Endothelial cell of umbilical vein (primary cell): ENCODE data around the gene DIABLO. TPM values are rescaled to one million over a fixed set of nuclear protein-coding genes. Genes with fewer than 3 reads are reported as not detected.

Experiments
- BruUV-seq: library from RNA; stranded (reverse); fragments of 400-500 nt; replicated peaks from 2 replicates; lab custom pipeline; 2021; lab: Mats Ljungman, UMichigan
- CTCF ChIA-PET: fragments of 300-600, 350-600 bp; sonication (Branson Sonifier 250); formaldehyde crosslinking; loops from one replicate; lab custom pipeline; 2021; ENCODE audit warnings: antibody characterized with exemption, inconsistent platforms; lab: Charles Lee
- POLR2A ChIA-PET: fragments of 300-600, 350-600 bp; sonication (Branson Sonifier 250); formaldehyde crosslinking; loops from one replicate; lab custom pipeline; 2021; ENCODE audit warnings: antibody characterized with exemption, inconsistent platforms; lab: Charles Lee
- DNase-seq: peaks from one replicate; pipeline ENCODE4 v3.0.0-alpha.2; 2011; ENCODE audit warnings: low read depth, low spot score
- FAIRE-seq: peaks from 2 replicates; lab custom pipeline; 2011; peaks lifted over from hg19 to GRCh38; lab: Jason Lieb, UNC
- H2AFZ ChIP-seq: 2 replicates; pipeline ENCODE4 v1.6.0; 2012; ENCODE audit warnings: low read depth, low read length, control low read depth, inconsistent platforms
- H3K27ac ChIP-seq: 2 replicates; pipeline ENCODE4 v1.5.1; 2011; ENCODE audit warnings: low read depth, mild to moderate bottlenecking, control low read depth, low read length, moderate library complexity; ENCODE audit not compliant: insufficient read depth
- H3K27me3 ChIP-seq, 2 experiments: 2 replicates each; pipeline versions ENCODE4 v1.6.0 to v1.6.1; 2011; ENCODE audit warnings: low read length in 2 of 2, mixed read lengths in 1 of 2; ENCODE audit not compliant: control insufficient read depth in 2 of 2, insufficient read depth in 2 of 2
- H3K36me3 ChIP-seq, 2 experiments: 2 replicates in 1 of 2; 3 replicates in 1 of 2; pipeline ENCODE4 v1.5.1; 2011; ENCODE audit warnings: low read length in 2 of 2, mild to moderate bottlenecking in 1 of 2, moderate library complexity in 1 of 2; ENCODE audit not compliant: control insufficient read depth in 2 of 2, insufficient read depth in 2 of 2; ENCODE audit errors: extremely low read depth in 1 of 2
- H3K4me1 ChIP-seq: 3 replicates; pipeline ENCODE4 v1.5.1; 2011; ENCODE audit warnings: mild to moderate bottlenecking, low read length; ENCODE audit not compliant: control insufficient read depth, insufficient read depth; ENCODE audit errors: extremely low read depth
- H3K4me2 ChIP-seq: 2 replicates; pipeline ENCODE4 v1.6.1; 2011; ENCODE audit warnings: low read length, control low read depth, mixed read lengths; ENCODE audit not compliant: insufficient read depth
- H3K4me3 ChIP-seq, 3 experiments: fragments of 200-600 bp in 1 of 3; sonication (generic), shearing (Covaris generic) in 1 of 3; replicated peaks in 1 of 3; 2 replicates each; pipeline ENCODE4 v1.5.1; 2011 to 2016; ENCODE audit warnings: control low read depth in 3 of 3, low read length in 3 of 3, mild to moderate bottlenecking in 2 of 3, inconsistent platforms in 1 of 3, low read depth in 1 of 3, moderate library complexity in 1 of 3; ENCODE audit not compliant: insufficient read depth in 1 of 3
- H3K79me2 ChIP-seq: 2 replicates; pipeline ENCODE4 v1.6.0; 2012; ENCODE audit warnings: low read length, inconsistent platforms; ENCODE audit not compliant: control insufficient read depth, insufficient read depth
- H3K9ac ChIP-seq: replicated peaks from 2 replicates; pipeline ENCODE3; 2011; ENCODE audit warnings: low read length, control low read depth; ENCODE audit not compliant: insufficient read depth; ENCODE audit errors: extremely low read depth
- H3K9me1 ChIP-seq: replicated peaks from 3 replicates; pipeline ENCODE4 v1.6.0; 2011; ENCODE audit warnings: mild to moderate bottlenecking, low read length; ENCODE audit not compliant: control insufficient read depth, insufficient read depth; ENCODE audit errors: extremely low read depth
- H3K9me3 ChIP-seq: replicated peaks from 2 replicates; pipeline ENCODE4 v1.5.1; 2012; ENCODE audit warnings: low read length, inconsistent platforms; ENCODE audit not compliant: control insufficient read depth, insufficient read depth
- H4K20me1 ChIP-seq: replicated peaks from 2 replicates; pipeline ENCODE3; 2011; ENCODE audit warnings: mild to moderate bottlenecking, low read length; ENCODE audit not compliant: control insufficient read depth, insufficient read depth; ENCODE audit errors: extremely low read depth
- EZH2 ChIP-seq: IDR thresholded peaks from 2 replicates; pipeline ENCODE4 v1.6.1; 2012; ENCODE audit warnings: borderline replicate concordance, low read depth, mild to moderate bottlenecking, moderate library complexity, low read length, inconsistent platforms; ENCODE audit not compliant: severe bottlenecking
- FOS ChIP-seq: IDR thresholded peaks from 2 replicates; pipeline ENCODE4 v1.6.1; 2011; ENCODE audit warnings: mild to moderate bottlenecking, low read length, moderate library complexity, borderline replicate concordance; ENCODE audit not compliant: insufficient read depth
- GATA2 ChIP-seq: IDR thresholded peaks from 2 replicates; pipeline ENCODE4 v1.7.0; 2011; ENCODE audit warnings: low read depth, mild to moderate bottlenecking, moderate library complexity, mixed read lengths, low read length; ENCODE audit not compliant: insufficient read length, insufficient read depth
- JUN ChIP-seq: IDR thresholded peaks from 2 replicates; pipeline ENCODE4 v1.6.1; 2011; ENCODE audit warnings: borderline replicate concordance, low read depth; ENCODE audit not compliant: insufficient read length, insufficient read depth
- MYC ChIP-seq: IDR thresholded peaks from one replicate; pipeline ENCODE4 v1.6.1; 2011; ENCODE audit warnings: mild to moderate bottlenecking, low read depth, low read length
- POLR2A ChIP-seq: IDR thresholded peaks from 2 replicates; pipeline ENCODE4 v1.6.1; 2012; ENCODE audit warnings: low read depth, mild to moderate bottlenecking, control low read depth, low read length
- POLR2AphosphoS5 ChIP-seq: IDR thresholded peaks from 2 replicates; pipeline ENCODE4 v1.6.1; 2012; ENCODE audit warnings: low read depth, mild to moderate bottlenecking, control low read depth, low read length, moderate library complexity; ENCODE audit not compliant: insufficient read depth
- dilution Hi-C: fragments of 300-500 bp; cut with MboI; formaldehyde crosslinking; loops from one replicate; pipeline ENCODE4 v1.15.0; 2019; ENCODE audit warnings: low sequenced_read_pairs; ENCODE audit not compliant: extremely low pct_ligation_motif_present
- intact Hi-C: fragments of 100-400 bp; cut with micrococcal nuclease; formaldehyde crosslinking; loops from one replicate; pipeline ENCODE4 v1.10.0; 2022
- polyA plus RNA-seq, 4 experiments: library from polyadenylated mRNA; depleted of rRNA in 3 of 4; stranded (reverse) in 3 of 4; unstranded in 1 of 4; fragments of >200 nt; gene quantifications; 2 replicates each; pipeline versions ENCODE4 v1.2.1 to v1.2.3, GENCODE V29; 2011 to 2012; ENCODE audit warnings: missing spikeins in 1 of 4
- total RNA-seq: library from RNA; stranded (reverse); gene quantifications from 2 replicates; pipeline ENCODE4 v1.2.3, GENCODE V29; 2021
- TF ChIP-seq, protein P1 (sequence below), 2 donors: IDR thresholded peaks; 1 replicate in 1 of 2; 2 replicates in 1 of 2; pipeline ENCODE4 v1.5.1; 2011; ENCODE audit warnings: low read length in 2 of 2, mild to moderate bottlenecking in 2 of 2, moderate library complexity in 2 of 2, control low read depth in 1 of 2, inconsistent platforms in 1 of 2, low read depth in 1 of 2; ENCODE audit not compliant: insufficient read depth in 1 of 2; ENCODE audit errors: extremely low read depth in 1 of 2
- TF ChIP-seq, protein P2 (sequence below): IDR thresholded peaks from 2 replicates; pipeline ENCODE4 v1.6.1; 2011; ENCODE audit not compliant: insufficient read depth, insufficient read length

Gene DIABLO
- total and polyA plus RNA-seq, 2 donors (not counting 3 experiments of a cell fraction or from before 2014, with no cell fraction given) = 49.9 to 55.4 TPM

DNA sequence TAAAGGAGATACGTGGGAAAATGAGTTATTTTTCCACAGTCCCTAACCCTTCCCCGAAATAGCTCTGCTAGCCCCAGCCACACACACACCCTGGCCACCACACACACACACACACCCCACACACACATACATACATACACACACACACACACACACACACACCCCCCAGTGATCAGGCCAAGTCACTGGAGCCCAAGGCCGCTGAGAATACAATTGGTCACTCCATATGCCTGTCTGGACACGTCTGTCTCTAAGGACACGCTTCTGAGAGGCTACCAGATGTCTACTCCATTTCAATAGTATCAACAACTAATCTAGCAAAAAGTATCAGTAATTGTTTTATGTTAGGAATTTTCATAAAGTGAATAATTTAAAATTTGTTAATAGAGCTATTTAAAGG, 13.0 kb upstream of the DIABLO start:
- Histone ChIP-seq H2AFZ (no peak overlapping the region), H3K27me3 (no peaks in the 10 kb centered on the region), H3K27ac (no peak overlapping the region), H3K4me3 (no peak overlapping the region), H3K79me2 (no peaks in the 10 kb centered on the region), H3K4me1 (no peaks in the 10 kb centered on the region), H3K9ac (no peak overlapping the region), H4K20me1 (no peaks in the 10 kb centered on the region), H3K36me3 (peaks cover 0 to 10% of the 10 kb centered on the region in 2 experiments), H3K4me2 (no peak overlapping the region), H3K9me1 (no peaks in the 10 kb centered on the region), H3K9me3 (no peaks in the 10 kb centered on the region)
- FAIRE-seq (no peak), DNase-seq (no peak)
- dilution Hi-C loops = no loop called here
- intact Hi-C loops = no loop called here
- no peak for TF ChIP-seq EZH2
- TF ChIP-seq FOS = no peak
- no peak for TF ChIP-seq JUN
- TF ChIP-seq, protein P1, sequence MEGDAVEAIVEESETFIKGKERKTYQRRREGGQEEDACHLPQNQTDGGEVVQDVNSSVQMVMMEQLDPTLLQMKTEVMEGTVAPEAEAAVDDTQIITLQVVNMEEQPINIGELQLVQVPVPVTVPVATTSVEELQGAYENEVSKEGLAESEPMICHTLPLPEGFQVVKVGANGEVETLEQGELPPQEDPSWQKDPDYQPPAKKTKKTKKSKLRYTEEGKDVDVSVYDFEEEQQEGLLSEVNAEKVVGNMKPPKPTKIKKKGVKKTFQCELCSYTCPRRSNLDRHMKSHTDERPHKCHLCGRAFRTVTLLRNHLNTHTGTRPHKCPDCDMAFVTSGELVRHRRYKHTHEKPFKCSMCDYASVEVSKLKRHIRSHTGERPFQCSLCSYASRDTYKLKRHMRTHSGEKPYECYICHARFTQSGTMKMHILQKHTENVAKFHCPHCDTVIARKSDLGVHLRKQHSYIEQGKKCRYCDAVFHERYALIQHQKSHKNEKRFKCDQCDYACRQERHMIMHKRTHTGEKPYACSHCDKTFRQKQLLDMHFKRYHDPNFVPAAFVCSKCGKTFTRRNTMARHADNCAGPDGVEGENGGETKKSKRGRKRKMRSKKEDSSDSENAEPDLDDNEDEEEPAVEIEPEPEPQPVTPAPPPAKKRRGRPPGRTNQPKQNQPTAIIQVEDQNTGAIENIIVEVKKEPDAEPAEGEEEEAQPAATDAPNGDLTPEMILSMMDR (IDR thresholded peaks at IDR 0.05; ENCODE audit: extremely low read depth in 1 of 2, insufficient read depth in 1 of 2, low read depth in 1 of 2, low read length in 2 of 2) = no peak
- TF ChIP-seq GATA2 = no peak
- TF ChIP-seq, protein P2, sequence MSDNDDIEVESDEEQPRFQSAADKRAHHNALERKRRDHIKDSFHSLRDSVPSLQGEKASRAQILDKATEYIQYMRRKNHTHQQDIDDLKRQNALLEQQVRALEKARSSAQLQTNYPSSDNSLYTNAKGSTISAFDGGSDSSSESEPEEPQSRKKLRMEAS = no peak
- TF ChIP-seq POLR2AphosphoS5 = no peak
- TF ChIP-seq MYC = no peak
- no peak for TF ChIP-seq POLR2A
- no TSS peak for BruUV-seq
- ChIA-PET CTCF (no interaction called here), POLR2A (no interaction called here)
